BJ (cell line): ENCODE data around the gene UBA3. TPM values are rescaled to one million over a fixed set of nuclear protein-coding genes. Genes with fewer than 3 reads are reported as not detected.

ENCODE experiments used
- CTCF ChIA-PET: fragments of 350-600 bp; formaldehyde crosslinking; extraction: SDS; loops from one replicate; lab custom pipeline; 2021; ENCODE audit warnings: antibody characterized with exemption, inconsistent platforms; lab: Yijun Ruan, JAX
- POLR2A ChIA-PET: fragments of 300-600 bp; sonication (Branson Sonifier 250); formaldehyde crosslinking; extraction: SDS; loops from one replicate; lab custom pipeline; 2021; ENCODE audit warnings: antibody characterized with exemption; lab: Charles Lee
- DNase-seq: peaks from one replicate; pipeline ENCODE4 v3.0.0-alpha.2; 2011; ENCODE audit warnings: low read depth
- H3K27me3 ChIP-seq: 2 replicates; pipeline ENCODE4 v1.6.0; 2011; ENCODE audit warnings: low read length; ENCODE audit not compliant: control insufficient read depth, insufficient read depth
- H3K36me3 ChIP-seq: 2 replicates; pipeline ENCODE4 v1.5.1; 2011; ENCODE audit warnings: low read length; ENCODE audit not compliant: control insufficient read depth, insufficient read depth
- H3K4me3 ChIP-seq: 2 replicates; pipeline ENCODE4 v1.5.1; 2011; ENCODE audit warnings: low read depth, mild to moderate bottlenecking, control low read depth, low read length
- CTCF ChIP-seq: IDR thresholded peaks from 2 replicates; pipeline ENCODE4 v1.5.1; 2011; ENCODE audit warnings: low read depth, mild to moderate bottlenecking, control low read depth, inconsistent platforms, low read length, moderate library complexity; ENCODE audit not compliant: insufficient read depth
- polyA plus RNA-seq: library from polyadenylated mRNA; depleted of rRNA; stranded (reverse); fragments of >200 nt; gene quantifications from 2 replicates; pipeline ENCODE4 v1.2.3, GENCODE V29; 2011

Gene UBA3
- polyA plus RNA-seq, 1 experiment: 36.6 TPM

- CTCF ChIA-PET: no interaction called here
- DNase-seq: no peak
- H3K4me3 ChIP-seq: no peak overlapping the region
- H3K27me3 ChIP-seq: no peaks in the 10 kb centered on the region
- POLR2A ChIA-PET: no interaction called here
- peaks cover 6% of the 10 kb centered on the region for H3K36me3 ChIP-seq
- no peak for TF ChIP-seq CTCF
Observed at GRCh38 chr3:69048990-69049389, 31.2 kb downstream of the UBA3 start.

- POLR2A ChIA-PET: no interaction called here
- H3K36me3 ChIP-seq: peaks cover 12% of the 10 kb centered on the region
- H3K27me3 ChIP-seq: no peaks in the 10 kb centered on the region
- no peak overlapping the region for H3K4me3 ChIP-seq
- TF ChIP-seq CTCF: no peak
- CTCF ChIA-PET: interaction anchor here (0.6 kb wide), 2 partner anchors 45 to 67 kb away, joined by 3 read pairs; no protein-coding TSS in a partner anchor
- no peak for DNase-seq
Observed at GRCh38 chr3:69044608-69045007, 35.6 kb downstream of the UBA3 start.

DNA sequence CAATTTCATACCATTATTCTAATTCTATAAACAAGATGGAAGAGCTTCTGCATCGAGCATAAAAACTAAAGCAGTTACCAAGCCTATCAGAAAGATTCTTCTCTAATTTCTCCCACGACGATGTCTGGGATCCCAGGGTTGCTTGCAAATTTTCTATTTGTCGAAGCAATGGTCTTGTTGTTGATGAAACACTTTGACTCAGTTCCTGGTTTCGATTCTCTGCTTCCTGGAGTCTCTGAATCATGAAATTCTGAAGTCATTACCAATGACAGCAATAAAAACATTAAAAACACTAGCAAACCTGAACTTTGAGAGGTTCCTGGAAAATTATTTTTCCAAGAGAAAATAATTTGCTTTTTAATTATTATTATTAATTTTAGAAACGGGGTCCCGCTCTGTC lies 46.7 kb downstream of the UBA3 start:
- H3K27me3 ChIP-seq: no peaks in the 10 kb centered on the region
- no peak for TF ChIP-seq CTCF
- ChIA-PET CTCF (interaction anchor here (2.3 kb wide), 1 partner anchor 20 kb away, joined by 7 read pairs; the partner anchor contains the start of gene EOGT), POLR2A (no interaction called here)
- no peak for DNase-seq
- H3K36me3 ChIP-seq: peaks cover 10% of the 10 kb centered on the region
- H3K4me3 ChIP-seq: no peak overlapping the region

DNA sequence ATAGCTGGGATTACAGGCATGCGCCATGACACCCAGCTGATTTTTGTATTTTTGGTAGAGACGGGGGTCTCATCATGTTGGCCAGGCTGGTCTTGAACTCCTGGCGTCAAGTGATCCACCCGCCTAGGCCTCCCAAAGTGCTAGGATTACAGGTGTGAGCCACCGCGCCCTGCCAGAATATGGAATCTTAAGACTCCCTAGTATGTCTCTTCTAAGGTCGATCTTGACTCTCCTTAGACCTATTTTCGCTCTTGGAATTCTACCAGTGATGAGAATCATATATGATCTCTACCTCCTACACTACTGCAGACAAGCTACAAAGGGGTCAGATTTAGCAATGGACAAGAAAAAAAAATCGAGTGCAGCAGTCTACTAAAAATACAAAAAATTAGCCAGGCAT lies 47.4 kb downstream of the UBA3 start:
- ChIA-PET CTCF (interaction anchor here (1.0 to 2.3 kb wide), 3 partner anchors 10 to 19 kb away, joined by 3 to 7 read pairs (median 3); partner anchors contain the start of gene EOGT), POLR2A (interaction anchor here (0.6 to 0.7 kb wide), 2 partner anchors 18 to 22 kb away, joined by 3 to 11 read pairs; no protein-coding TSS in a partner anchor)
- H3K4me3 ChIP-seq: no peak overlapping the region
- peaks cover 10% of the 10 kb centered on the region for H3K36me3 ChIP-seq
- TF ChIP-seq CTCF: no peak
- DNase-seq: no peak
- no peaks in the 10 kb centered on the region for H3K27me3 ChIP-seq

GRCh38 chr3:69032142-69032541 lies 48.0 kb downstream of the UBA3 start:
- Histone ChIP-seq H3K4me3 (no peak overlapping the region), H3K27me3 (no peaks in the 10 kb centered on the region), H3K36me3 (peaks cover 10% of the 10 kb centered on the region)
- no peak for TF ChIP-seq CTCF
- CTCF ChIA-PET: interaction anchor here (1.0 to 2.3 kb wide), 3 partner anchors 11 to 18 kb away, joined by 3 to 7 read pairs (median 3); partner anchors contain the start of gene EOGT
- DNase-seq: no peak
- POLR2A ChIA-PET: no interaction called here
